PC-9 (cell line): ENCODE measurements around the gene NDNF.

Experiments used
- EZH2 ChIP-seq: fragments of 200-600 bp; sonication (generic); IDR thresholded peaks from 2 replicates; pipeline ENCODE4 v1.8.0; 2017; ENCODE audit warnings: antibody characterized with exemption, low read depth
- TF ChIP-seq, protein P1 (sequence below): fragments of 200-600 bp; sonication (generic); conservative IDR thresholded peaks from 2 replicates; pipeline ENCODE4 v1.6.1; 2017; ENCODE audit warnings: mixed run types, antibody characterized with exemption, mild to moderate bottlenecking, moderate library complexity

DNA sequence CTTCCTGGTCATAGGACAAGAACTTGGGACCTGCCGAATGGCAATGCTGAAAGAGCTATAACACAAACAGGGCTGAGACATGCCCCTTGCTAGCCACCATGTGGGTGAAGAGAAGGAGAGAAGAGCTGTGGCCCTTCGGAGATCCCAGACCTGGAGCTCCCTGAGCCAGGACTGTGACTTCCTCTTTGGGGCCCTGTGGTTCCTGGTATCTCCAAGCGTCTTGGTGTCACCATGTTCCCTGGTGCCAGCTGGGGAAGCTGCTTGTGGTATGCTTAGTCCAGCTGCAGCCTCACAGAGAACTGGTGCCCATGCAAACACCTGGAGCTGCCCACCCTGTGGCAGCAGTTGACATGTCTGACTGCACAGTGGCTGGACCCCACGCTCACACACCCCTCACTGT lies 68.5 kb downstream of the NDNF start:
- TF ChIP-seq, protein P1, sequence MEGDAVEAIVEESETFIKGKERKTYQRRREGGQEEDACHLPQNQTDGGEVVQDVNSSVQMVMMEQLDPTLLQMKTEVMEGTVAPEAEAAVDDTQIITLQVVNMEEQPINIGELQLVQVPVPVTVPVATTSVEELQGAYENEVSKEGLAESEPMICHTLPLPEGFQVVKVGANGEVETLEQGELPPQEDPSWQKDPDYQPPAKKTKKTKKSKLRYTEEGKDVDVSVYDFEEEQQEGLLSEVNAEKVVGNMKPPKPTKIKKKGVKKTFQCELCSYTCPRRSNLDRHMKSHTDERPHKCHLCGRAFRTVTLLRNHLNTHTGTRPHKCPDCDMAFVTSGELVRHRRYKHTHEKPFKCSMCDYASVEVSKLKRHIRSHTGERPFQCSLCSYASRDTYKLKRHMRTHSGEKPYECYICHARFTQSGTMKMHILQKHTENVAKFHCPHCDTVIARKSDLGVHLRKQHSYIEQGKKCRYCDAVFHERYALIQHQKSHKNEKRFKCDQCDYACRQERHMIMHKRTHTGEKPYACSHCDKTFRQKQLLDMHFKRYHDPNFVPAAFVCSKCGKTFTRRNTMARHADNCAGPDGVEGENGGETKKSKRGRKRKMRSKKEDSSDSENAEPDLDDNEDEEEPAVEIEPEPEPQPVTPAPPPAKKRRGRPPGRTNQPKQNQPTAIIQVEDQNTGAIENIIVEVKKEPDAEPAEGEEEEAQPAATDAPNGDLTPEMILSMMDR, result no peak
- no peak for TF ChIP-seq EZH2
